GM12878 (cell line): ENCODE measurements around the gene MRPL34. TPM values are rescaled to one million over a fixed set of nuclear protein-coding genes. Genes with fewer than 3 reads are reported as not detected.

Source experiments
- ATAC-seq: fragments of 200-7000 bp; cut with Tn5 transposase; 3 replicates; pipeline ENCODE4 v1.9.1; 2020; ENCODE audit warnings: mild to moderate bottlenecking, moderate library complexity
- BruUV-seq: library from RNA; stranded (reverse); fragments of 400-500 nt; replicated peaks from 2 replicates; lab custom pipeline; 2021; lab: Mats Ljungman, UMichigan
- CTCF ChIA-PET: fragments of 300-600 bp; sonication (Branson Sonifier 250); formaldehyde crosslinking; extraction: SDS; loops from one replicate; lab custom pipeline; 2021; ENCODE audit warnings: inconsistent platforms; lab: Yijun Ruan, JAX
- POLR2A ChIA-PET: fragments of 350-600 bp; formaldehyde crosslinking; extraction: SDS; loops from one replicate; lab custom pipeline; 2021; ENCODE audit warnings: inconsistent platforms; lab: Charles Lee
- RAD21 ChIA-PET: fragments of 300-600 bp; sonication (Branson Sonifier 250); formaldehyde crosslinking; loops from one replicate; lab custom pipeline; 2023; ENCODE audit warnings: antibody characterized with exemption; ENCODE audit not compliant: unreplicated experiment; lab: Charles Lee
- SMC1A ChIA-PET: fragments of 300-600 bp; sonication (Branson Sonifier 250); formaldehyde crosslinking; loops from one replicate; lab custom pipeline; 2023; ENCODE audit not compliant: unreplicated experiment, uncharacterized antibody; lab: Charles Lee
- DNase-seq: peaks from one replicate; pipeline ENCODE4 v3.0.0-alpha.2; 2011; ENCODE audit warnings: low read depth, low spot score
- FAIRE-seq: peaks from 3 replicates; lab custom pipeline; 2011; peaks lifted over from hg19 to GRCh38; lab: Jason Lieb, UNC
- H2AFZ ChIP-seq: 2 replicates; pipeline ENCODE4 v1.6.0; 2011; ENCODE audit warnings: low read depth, low read length, control low read depth; ENCODE audit not compliant: control insufficient read depth
- H3K27ac ChIP-seq: 2 replicates; pipeline ENCODE4 v1.5.1; 2011; ENCODE audit warnings: control low read depth; ENCODE audit not compliant: control insufficient read depth, insufficient read depth
- H3K27me3 ChIP-seq, 2 experiments: replicated peaks in 1 of 2; 2 replicates each; pipeline versions ENCODE4 v1.6.0 to v1.6.1; 2011; ENCODE audit warnings: low read length in 1 of 2; ENCODE audit not compliant: control insufficient read depth in 2 of 2, insufficient read depth in 2 of 2
- H3K36me3 ChIP-seq, 2 experiments: 2 replicates each; pipeline ENCODE4 v1.5.1; 2011; ENCODE audit warnings: low read length in 1 of 2; ENCODE audit not compliant: control insufficient read depth in 2 of 2, insufficient read depth in 2 of 2
- H3K4me1 ChIP-seq: 2 replicates; pipeline ENCODE4 v1.6.1; 2011; ENCODE audit warnings: mild to moderate bottlenecking, low read length, moderate library complexity, mixed read lengths; ENCODE audit not compliant: control insufficient read depth, insufficient read depth
- H3K4me2 ChIP-seq: 2 replicates; pipeline ENCODE4 v1.6.0; 2011; ENCODE audit warnings: control low read depth; ENCODE audit not compliant: control insufficient read depth, insufficient read depth
- H3K4me3 ChIP-seq: fragments of 200-600 bp; sonication (generic); 2 replicates; pipeline ENCODE4 v1.5.1; 2016
- H3K79me2 ChIP-seq: 2 replicates; pipeline ENCODE4 v1.6.0; 2011; ENCODE audit warnings: low read length; ENCODE audit not compliant: control insufficient read depth, insufficient read depth
- H3K9ac ChIP-seq: 2 replicates; pipeline ENCODE4 v1.8.0; 2011; ENCODE audit warnings: low read length, control low read depth, mixed read lengths; ENCODE audit not compliant: control insufficient read depth, insufficient read depth
- H3K9me3 ChIP-seq: replicated peaks from 3 replicates; pipeline ENCODE4 v1.5.1; 2011; ENCODE audit warnings: mild to moderate bottlenecking, low read length; ENCODE audit not compliant: control insufficient read depth, insufficient read depth
- H4K20me1 ChIP-seq: 2 replicates; pipeline ENCODE4 v1.6.0; 2011; ENCODE audit not compliant: control insufficient read depth, insufficient read depth
- ASH2L ChIP-seq: fragments of 300-600, 200-600 bp; sonication (generic); IDR thresholded peaks from 2 replicates; pipeline ENCODE4 v1.6.1; 2017; ENCODE audit warnings: low read depth, mild to moderate bottlenecking, borderline replicate concordance
- DPF2 ChIP-seq: fragments of 450-650 bp; IDR thresholded peaks from 2 replicates; pipeline ENCODE4 v1.6.1; 2017; ENCODE audit warnings: mild to moderate bottlenecking
- HDGF ChIP-seq: fragments of 450-650 bp; IDR thresholded peaks from 2 replicates; pipeline ENCODE4 v1.6.1; 2016; ENCODE audit warnings: antibody characterized with exemption
- IKZF2 ChIP-seq, 2 experiments: fragments of 450-650 bp; IDR thresholded peaks; 2 replicates each; pipeline ENCODE4 v1.6.1; 2017; ENCODE audit warnings: mild to moderate bottlenecking in 2 of 2, moderate library complexity in 2 of 2
- LARP7 ChIP-seq: fragments of 450-650 bp; IDR thresholded peaks from 2 replicates; pipeline ENCODE4 v1.6.1; 2017; ENCODE audit warnings: mild to moderate bottlenecking
- MYC ChIP-seq: IDR thresholded peaks from 2 replicates; pipeline ENCODE4 v1.6.1; 2011; ENCODE audit warnings: mild to moderate bottlenecking, low read length, moderate library complexity, inconsistent platforms; ENCODE audit not compliant: insufficient read depth, insufficient replicate concordance, insufficient read length, severe bottlenecking
- NFYB ChIP-seq: IDR thresholded peaks from 2 replicates; pipeline ENCODE4 v1.6.1; 2011; ENCODE audit warnings: low read depth, mild to moderate bottlenecking, low read length, improper control_type of control experiment, moderate library complexity; ENCODE audit not compliant: insufficient read depth
- POLR2AphosphoS5 ChIP-seq: IDR thresholded peaks from 2 replicates; pipeline ENCODE4 v1.6.1; 2011; ENCODE audit warnings: mild to moderate bottlenecking, low read length, inconsistent platforms
- SIX5 ChIP-seq: IDR thresholded peaks from 2 replicates; pipeline ENCODE4 v1.6.1; 2011; ENCODE audit warnings: mild to moderate bottlenecking, low read depth, low read length, moderate library complexity; ENCODE audit not compliant: severe bottlenecking
- SMAD5 ChIP-seq: IDR thresholded peaks from 2 replicates; pipeline ENCODE4 v1.6.1; 2016; ENCODE audit warnings: antibody characterized with exemption, low read depth
- SMARCA5 ChIP-seq: fragments of 450-650 bp; IDR thresholded peaks from 2 replicates; pipeline ENCODE4 v1.6.1; 2017; ENCODE audit warnings: mild to moderate bottlenecking
- TAF1 ChIP-seq: IDR thresholded peaks from 2 replicates; pipeline ENCODE4 v1.6.1; 2011; ENCODE audit warnings: mild to moderate bottlenecking, low read depth, low read length, borderline replicate concordance
- TBL1XR1 ChIP-seq: IDR thresholded peaks from 2 replicates; pipeline ENCODE4 v1.6.1; 2012; ENCODE audit warnings: low read depth, low read length, improper control_type of control experiment
- ZNF622 ChIP-seq: fragments of 450-650 bp; IDR thresholded peaks from 2 replicates; pipeline ENCODE4 v1.6.1; 2017; ENCODE audit warnings: mild to moderate bottlenecking, inconsistent platforms
- ZSCAN29 ChIP-seq: fragments of 450-650 bp; IDR thresholded peaks from 2 replicates; pipeline ENCODE4 v1.6.1; 2017; ENCODE audit warnings: mild to moderate bottlenecking, moderate library complexity
- WGBS: methylation state at CpG from one replicate; pipeline ENCODE4 v1.1.6; 2016; ENCODE audit warnings: low lambda C conversion rate; ENCODE audit not compliant: insufficient replicate concordance, insufficient coverage; ENCODE audit errors: missing lambda C conversion rate; 5-methylcytosine and 5-hydroxymethylcytosine counted together
- in situ Hi-C: fragments of 300-500 bp; cut with MboI; formaldehyde crosslinking; loops from 9 replicates; pipeline ENCODE4 v1.14.3; 2018; ENCODE audit warnings: mixed read lengths
- intact Hi-C: fragments of 100-400 bp; cut with micrococcal nuclease; formaldehyde crosslinking; loops from one replicate; pipeline ENCODE4 v1.14.2; 2022; ENCODE audit not compliant: unreplicated experiment
- polyA plus RNA-seq, 11 experiments: library from polyadenylated mRNA; depleted of rRNA in 4 of 11; unstranded in 6 of 11; stranded (reverse) in 5 of 11; fragments of >200 nt; fragmentation: Nextera tagmentation in 4 of 11; fragmentation: Illumina TruSeq in 1 of 11; extraction: Ambion mirVana in 4 of 11; extraction: Trizol in 1 of 11; gene quantifications; 1 replicate in 1 of 11; 2 replicates in 10 of 11; pipeline versions ENCODE4 v1.2.1 to v1.2.3, GENCODE V29; 2011 to 2016; ENCODE audit warnings: inconsistent platforms in 2 of 11, missing spikeins in 2 of 11, low read depth in 1 of 11
- total RNA-seq, 4 experiments: library from RNA; depleted of rRNA in 3 of 4; stranded (reverse); fragments of >200 nt in 3 of 4; fragmentation: Illumina TruSeq in 1 of 4; extraction: Trizol in 1 of 4; gene quantifications; 2 replicates each; pipeline versions ENCODE4 v1.2.1 to v1.2.3, GENCODE V29; 2013 to 2021
- TF ChIP-seq, protein P1 (sequence below): IDR thresholded peaks from 2 replicates; pipeline ENCODE4 v1.6.1; 2011; ENCODE audit warnings: low read depth, low read length, improper control_type of control experiment, borderline replicate concordance
- TF ChIP-seq, protein P2 (sequence below): fragments of 450-650 bp; IDR thresholded peaks from 2 replicates; pipeline ENCODE4 v1.6.1; 2016; ENCODE audit warnings: mild to moderate bottlenecking
- TF ChIP-seq, protein P3 (sequence below): IDR thresholded peaks from 2 replicates; pipeline ENCODE4 v1.6.1; 2011; ENCODE audit warnings: low read depth, mild to moderate bottlenecking, low read length, moderate library complexity, borderline replicate concordance; ENCODE audit errors: extremely low read depth
- TF ChIP-seq, protein P4 (sequence below): fragments of 150-350 bp; IDR thresholded peaks from 2 replicates; pipeline ENCODE4 v1.6.1; 2014; ENCODE audit warnings: mild to moderate bottlenecking, low read depth, low read length
- TF ChIP-seq, protein P5 (sequence below): IDR thresholded peaks from 2 replicates; pipeline ENCODE4 v1.6.1; 2012; ENCODE audit warnings: low read depth, low read length, improper control_type of control experiment

Gene MRPL34
- total and polyA plus RNA-seq, 10 of the 15 experiments (the other 5 are each of a cell fraction or from before 2014, with no cell fraction given): 8.6 to 198 (median 78.6) TPM

DNA sequence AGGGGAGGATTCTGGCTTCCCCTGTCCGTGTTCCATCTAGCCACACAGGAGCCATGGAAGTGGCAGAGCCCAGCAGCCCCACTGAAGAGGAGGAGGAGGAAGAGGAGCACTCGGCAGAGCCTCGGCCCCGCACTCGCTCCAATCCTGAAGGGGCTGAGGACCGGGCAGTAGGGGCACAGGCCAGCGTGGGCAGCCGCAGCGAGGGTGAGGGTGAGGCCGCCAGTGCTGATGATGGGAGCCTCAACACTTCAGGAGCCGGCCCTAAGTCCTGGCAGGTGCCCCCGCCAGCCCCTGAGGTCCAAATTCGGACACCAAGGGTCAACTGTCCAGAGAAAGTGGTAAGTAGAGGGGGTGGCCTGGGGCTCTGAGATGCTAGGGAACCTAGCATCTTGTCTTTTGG is 36.9 kb upstream of the MRPL34 start:
- Histone ChIP-seq H3K9ac (no peak overlapping the region), H2AFZ (no peak overlapping the region), H4K20me1 (no peaks in the 10 kb centered on the region), H3K36me3 (peaks cover 4 to 7% of the 10 kb centered on the region in 2 experiments; a peak in 3 of 4 replicates), H3K4me3 (0 out of 2 replicates have a peak overlapping the region, but pooled peaks have one; percentile 16), H3K27ac (no peak overlapping the region), H3K4me2 (peak overlapping the region; percentile 73; the same call in 1 of the 2 replicates), H3K9me3 (no peaks in the 10 kb centered on the region), H3K79me2 (peaks cover 13% of the 10 kb centered on the region), H3K27me3 (no peaks in the 10 kb centered on the region), H3K4me1 (peaks cover 11% of the 10 kb centered on the region)
- ChIA-PET SMC1A (no interaction called here), RAD21 (no interaction called here), POLR2A (interaction anchor here (0.7 kb wide), 3 partner anchors 52 to 1598 kb away, joined by 3 to 5 read pairs (median 5); no protein-coding TSS in a partner anchor), CTCF (interaction anchor here (1.1 kb wide), 1 partner anchor 13 kb away, joined by 4 read pairs; no protein-coding TSS in a partner anchor)
- 89% methylated on average over 13 of the region's 13 CpGs for WGBS
- ATAC-seq (no peak), DNase-seq (no peak), FAIRE-seq (no peak)
- intact Hi-C loops: loop anchor here (10.0 kb wide), 1 partner anchor 494 kb away; no protein-coding TSS in a partner anchor
- BruUV-seq: no TSS peak
- in situ Hi-C loops: no loop called here
- TF ChIP-seq, protein P1, sequence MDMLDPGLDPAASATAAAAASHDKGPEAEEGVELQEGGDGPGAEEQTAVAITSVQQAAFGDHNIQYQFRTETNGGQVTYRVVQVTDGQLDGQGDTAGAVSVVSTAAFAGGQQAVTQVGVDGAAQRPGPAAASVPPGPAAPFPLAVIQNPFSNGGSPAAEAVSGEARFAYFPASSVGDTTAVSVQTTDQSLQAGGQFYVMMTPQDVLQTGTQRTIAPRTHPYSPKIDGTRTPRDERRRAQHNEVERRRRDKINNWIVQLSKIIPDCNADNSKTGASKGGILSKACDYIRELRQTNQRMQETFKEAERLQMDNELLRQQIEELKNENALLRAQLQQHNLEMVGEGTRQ: no peak
- TF ChIP-seq IKZF2 (IDR thresholded peaks at IDR 0.05) (no peak), ZNF622 (no peak), ZSCAN29 (no peak), ASH2L (no peak), SMAD5 (no peak), DPF2 (no peak), LARP7 (no peak), MYC (no peak), TAF1 (no peak), SIX5 (no peak), SMARCA5 (no peak), TBL1XR1 (no peak), NFYB (no peak), POLR2AphosphoS5 (no peak), HDGF (no peak)
- TF ChIP-seq, protein P2, sequence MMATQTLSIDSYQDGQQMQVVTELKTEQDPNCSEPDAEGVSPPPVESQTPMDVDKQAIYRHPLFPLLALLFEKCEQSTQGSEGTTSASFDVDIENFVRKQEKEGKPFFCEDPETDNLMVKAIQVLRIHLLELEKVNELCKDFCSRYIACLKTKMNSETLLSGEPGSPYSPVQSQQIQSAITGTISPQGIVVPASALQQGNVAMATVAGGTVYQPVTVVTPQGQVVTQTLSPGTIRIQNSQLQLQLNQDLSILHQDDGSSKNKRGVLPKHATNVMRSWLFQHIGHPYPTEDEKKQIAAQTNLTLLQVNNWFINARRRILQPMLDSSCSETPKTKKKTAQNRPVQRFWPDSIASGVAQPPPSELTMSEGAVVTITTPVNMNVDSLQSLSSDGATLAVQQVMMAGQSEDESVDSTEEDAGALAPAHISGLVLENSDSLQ: no peak
- TF ChIP-seq, protein P3, sequence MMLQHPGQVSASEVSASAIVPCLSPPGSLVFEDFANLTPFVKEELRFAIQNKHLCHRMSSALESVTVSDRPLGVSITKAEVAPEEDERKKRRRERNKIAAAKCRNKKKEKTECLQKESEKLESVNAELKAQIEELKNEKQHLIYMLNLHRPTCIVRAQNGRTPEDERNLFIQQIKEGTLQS: no peak
- TF ChIP-seq, protein P4, sequence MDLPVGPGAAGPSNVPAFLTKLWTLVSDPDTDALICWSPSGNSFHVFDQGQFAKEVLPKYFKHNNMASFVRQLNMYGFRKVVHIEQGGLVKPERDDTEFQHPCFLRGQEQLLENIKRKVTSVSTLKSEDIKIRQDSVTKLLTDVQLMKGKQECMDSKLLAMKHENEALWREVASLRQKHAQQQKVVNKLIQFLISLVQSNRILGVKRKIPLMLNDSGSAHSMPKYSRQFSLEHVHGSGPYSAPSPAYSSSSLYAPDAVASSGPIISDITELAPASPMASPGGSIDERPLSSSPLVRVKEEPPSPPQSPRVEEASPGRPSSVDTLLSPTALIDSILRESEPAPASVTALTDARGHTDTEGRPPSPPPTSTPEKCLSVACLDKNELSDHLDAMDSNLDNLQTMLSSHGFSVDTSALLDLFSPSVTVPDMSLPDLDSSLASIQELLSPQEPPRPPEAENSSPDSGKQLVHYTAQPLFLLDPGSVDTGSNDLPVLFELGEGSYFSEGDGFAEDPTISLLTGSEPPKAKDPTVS: no peak
- TF ChIP-seq, protein P5, sequence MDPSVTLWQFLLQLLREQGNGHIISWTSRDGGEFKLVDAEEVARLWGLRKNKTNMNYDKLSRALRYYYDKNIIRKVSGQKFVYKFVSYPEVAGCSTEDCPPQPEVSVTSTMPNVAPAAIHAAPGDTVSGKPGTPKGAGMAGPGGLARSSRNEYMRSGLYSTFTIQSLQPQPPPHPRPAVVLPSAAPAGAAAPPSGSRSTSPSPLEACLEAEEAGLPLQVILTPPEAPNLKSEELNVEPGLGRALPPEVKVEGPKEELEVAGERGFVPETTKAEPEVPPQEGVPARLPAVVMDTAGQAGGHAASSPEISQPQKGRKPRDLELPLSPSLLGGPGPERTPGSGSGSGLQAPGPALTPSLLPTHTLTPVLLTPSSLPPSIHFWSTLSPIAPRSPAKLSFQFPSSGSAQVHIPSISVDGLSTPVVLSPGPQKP: no peak
